HG02623 (cell line): ENCODE results near the gene ERCC6.

Experiments
- ATAC-seq: cut with Tn5 transposase; IDR thresholded peaks from one replicate; pipeline ENCODE4 v1.9.1; 2021; ENCODE audit warnings: moderate library complexity; ENCODE audit not compliant: unreplicated experiment

Gene ERCC6

DNA sequence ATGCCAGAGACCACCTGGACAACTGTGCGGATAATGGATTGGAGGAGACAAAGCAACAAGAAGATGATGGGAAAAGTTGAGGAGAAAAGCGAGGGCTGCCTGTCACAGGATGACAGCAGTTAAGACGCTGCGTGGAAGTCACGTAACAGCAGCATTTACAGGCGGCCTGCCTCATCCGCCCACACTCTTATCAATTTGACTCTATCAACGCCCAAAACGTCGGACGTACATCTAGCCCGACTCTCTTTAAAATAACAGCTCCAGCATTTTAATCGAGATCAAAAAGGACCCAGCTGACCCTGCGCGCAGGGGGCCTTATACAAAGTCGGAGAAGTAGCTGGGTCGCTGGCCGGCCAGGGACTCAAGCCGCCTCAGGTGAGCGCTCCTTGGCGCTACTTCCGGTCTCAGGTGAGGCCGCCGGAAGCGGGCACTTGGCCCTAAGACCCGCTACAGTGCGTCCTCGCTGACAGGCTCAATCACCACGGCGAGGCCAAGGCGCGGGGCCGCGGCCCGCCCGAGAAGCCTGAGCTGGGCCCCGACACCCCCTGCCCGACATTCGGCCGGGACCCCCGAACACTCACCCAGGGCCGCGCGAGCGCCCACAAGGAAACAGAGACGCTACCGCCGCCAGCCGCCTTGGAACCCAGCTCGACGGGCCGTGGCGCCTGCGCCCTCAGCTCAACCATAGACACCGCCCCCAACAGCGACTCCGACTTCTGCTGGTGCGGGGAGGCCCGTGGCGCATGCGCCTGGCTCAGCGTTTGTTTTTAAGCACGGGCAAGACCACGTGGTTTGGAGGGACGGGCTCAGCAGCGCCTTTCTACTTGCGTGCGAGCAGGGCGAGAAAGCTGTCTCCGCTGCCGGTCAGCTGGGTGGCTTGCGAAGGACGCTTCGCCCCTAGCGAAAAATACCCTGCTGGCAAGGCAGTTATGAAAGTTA lies at the start of gene ERCC6:
ERCC6 (minus strand) TSS at position 741 of the 939 bp plus-strand sequence.
- peak; percentile 86 for ATAC-seq

DNA sequence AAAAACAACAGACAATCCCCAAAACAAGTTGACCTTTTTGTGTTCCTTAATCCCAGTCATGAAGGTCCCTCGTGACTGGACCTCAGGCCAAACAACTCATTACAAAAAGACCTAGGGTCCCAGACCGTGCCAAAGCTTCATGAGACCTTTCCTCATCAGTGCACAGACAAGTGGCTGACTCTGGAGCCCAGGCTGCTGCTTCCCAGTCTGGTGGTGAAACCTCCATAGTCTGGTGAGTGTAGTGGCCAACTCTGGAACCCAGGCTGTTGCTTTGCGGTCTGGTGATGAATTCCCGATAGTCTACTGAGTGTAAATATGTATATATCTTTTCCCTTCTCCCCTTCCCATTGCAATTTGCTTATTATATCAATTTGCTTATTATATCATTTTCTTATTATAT lies 49.1 kb upstream of the ERCC6 start:
- no peak for ATAC-seq

DNA sequence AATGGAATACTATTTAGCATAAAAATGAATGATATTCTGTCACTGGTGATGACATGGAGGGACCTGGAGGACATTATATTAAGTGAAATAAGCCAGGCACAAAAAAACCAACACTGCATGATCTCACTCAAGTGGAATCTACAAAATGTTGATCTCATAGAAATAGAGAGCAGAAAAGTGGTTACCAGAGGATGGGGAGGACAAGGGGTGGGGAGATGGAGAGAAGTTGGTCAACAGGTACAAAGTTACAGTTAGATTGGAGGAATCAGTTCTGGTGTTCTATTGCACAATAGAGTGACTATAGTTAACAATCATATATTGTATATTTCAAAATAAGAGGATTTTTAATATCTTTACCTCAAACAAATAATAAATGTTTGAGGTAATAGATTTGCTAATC lies 46.5 kb upstream of the ERCC6 start:
- ATAC-seq = no peak

DNA sequence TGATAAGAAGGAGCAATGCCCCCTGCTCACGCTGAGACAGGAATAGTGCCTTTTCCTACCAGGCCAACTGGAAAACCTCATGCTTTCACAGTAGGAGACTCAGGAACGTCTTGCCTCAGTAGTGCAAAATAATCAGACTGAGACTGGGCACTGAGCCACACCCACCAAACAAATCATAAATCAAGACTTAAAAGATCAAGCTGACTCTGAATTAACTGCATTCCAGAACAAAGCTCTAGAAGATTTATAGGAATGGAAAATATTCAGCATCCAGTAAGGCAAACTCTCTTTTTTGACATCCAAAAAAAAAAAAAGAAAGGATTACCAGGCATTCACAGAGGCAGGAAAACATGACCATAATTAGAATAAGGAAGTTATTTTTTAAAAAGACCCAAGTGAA lies 40.7 kb upstream of the ERCC6 start:
- no peak for ATAC-seq

DNA sequence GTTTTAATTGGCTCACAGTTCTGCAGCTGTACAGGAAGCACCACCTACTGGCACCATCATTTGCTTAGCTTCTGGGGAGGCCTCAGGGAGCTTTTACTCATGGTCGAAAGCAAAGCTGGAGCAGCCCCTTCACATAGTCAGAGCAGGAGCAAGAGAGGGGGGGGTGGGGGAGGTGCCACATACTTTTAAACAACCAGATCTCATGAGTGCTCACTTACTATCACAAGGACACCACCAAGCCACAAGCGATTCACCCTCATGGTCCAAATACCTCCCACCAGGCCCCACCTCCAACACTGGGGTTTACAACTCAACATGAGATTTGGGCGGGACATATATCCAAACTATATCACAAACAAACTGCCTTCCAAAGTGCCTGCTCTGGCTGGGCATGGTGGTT lies 39.5 kb upstream of the ERCC6 start:
- ATAC-seq = no peak

DNA sequence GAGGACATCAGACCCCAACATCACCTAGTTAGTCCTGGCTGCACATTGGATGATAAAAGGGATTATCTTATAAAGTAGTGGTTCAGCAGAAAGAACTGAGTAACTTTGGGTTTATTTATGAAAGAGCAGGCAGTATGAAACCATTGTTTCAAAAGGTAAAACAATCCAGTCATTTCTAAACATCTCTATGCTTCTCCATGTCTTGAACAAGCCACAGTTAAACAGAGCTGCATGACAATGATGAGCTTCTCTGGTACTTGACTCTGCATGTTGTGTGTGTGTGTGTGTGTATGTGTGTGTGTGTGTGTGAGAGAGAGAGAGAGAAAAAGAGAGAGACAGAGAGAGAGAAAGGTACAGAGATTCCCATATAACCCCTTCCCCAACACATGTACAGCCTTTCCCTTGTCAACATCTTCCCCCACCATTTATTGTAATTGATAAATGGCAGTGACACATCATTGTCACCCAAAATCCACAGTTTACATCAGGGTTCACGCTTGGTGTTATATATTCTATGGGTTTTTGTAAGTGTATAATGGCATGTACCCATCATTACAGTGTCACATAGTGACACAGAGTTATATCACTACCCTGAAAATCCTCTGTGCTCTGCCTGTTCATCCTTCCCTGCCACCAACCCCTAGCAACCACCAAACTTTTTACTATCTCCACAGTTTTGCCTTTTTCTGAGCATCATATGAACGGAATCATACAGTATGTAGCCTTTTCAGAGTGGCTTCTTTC lies 38.4 kb upstream of the ERCC6 start:
- no peak for ATAC-seq

DNA sequence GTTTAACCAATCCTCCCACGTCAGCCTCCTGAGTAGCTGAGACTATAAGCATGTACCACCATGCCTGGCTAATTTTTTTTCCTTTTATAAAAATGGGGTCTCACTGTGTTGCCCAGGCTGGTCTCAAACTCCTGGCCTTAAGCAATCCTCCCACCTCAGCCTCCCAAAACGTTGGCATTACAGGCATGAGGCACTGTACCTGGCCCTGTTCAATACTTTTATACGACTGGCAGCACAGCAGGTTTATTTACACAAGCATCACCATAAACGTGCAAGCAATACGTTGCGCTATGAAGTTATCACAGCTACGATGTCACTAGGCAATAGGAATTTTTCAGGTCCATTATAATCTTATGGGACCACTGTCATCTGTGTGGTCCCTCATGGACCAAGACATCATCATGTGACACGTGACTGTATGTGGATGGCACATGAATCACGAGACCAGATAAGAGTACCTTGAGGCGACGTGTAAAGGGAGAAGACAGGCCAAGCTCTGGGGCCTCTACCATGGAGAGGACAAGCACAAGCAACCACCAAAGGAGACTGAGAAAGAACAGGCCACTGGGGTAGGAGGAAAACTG lies 36.7 kb upstream of the ERCC6 start:
- ATAC-seq = no peak

DNA sequence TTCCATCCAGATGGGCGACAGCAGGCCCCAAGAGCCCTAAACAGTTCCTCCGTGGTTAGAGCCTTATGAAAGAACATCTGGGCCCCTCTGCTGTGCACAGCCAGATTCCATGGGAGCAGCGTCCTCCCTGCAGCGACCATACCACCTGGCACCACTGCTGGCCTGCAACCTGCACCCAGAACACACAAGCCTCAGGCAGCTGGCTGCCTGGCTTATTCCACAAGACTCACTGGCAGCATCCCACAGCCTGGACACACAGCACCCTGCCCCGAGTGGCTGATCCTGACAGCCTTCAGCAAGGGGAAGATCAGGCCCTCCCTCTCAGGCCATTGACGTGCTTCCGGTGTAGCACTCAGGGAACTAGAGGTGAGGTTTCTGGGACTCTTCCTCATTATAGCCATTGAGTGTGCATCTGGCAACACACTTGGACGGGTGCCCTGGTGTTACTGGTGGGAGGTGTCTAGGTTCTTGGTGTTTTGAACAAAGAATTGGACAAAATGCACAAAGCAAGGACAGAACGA lies 33.7 kb upstream of the ERCC6 start:
- no peak for ATAC-seq

DNA sequence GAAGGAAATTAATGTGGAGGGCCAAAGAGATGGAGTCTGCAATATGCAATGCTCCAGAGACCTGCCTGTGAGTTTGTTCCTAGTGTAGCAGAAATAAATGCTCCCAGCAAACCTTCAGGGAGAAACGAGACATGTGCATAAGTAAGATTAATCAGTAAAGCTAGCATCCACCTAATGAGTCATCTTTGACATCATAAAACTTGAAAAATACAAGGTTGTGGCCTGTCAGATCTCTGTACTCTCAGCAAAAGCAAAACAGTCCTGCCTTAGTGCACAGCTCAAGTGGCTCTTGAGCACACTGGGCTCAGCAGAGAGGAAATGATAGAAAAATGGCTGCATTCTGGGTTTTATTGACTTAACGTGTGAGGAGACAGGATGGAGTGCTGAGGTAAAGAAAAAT lies 32.5 kb upstream of the ERCC6 start:
- no peak for ATAC-seq

DNA sequence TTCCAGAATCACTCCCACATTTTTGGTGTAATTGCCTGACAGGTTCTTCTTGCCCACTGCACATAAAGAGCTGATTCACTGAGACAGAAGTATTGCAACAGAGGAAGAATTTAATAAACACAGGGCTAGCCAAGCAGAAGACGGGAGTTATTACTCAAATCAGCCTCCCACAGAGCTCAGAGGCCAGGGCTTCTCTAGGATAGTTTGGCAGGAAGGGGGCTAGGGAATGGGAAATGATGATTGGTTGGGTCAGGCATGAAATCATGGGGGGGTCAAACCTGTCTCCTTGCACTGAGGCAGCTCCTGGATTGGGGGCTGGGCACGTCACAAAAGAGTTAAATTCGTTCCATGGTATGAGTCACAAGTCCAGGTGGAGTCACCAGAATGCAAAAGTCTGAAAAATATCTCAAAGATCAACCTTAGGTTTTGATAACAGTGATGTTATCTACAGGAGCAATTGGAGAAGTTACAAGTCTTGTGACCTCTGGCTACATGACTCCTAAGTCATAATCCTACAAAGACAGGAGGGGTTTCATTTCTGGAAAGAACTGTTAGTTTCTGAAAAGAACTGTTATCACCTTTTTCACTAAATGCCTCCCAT lies 30.2 kb upstream of the ERCC6 start:
- no peak for ATAC-seq

DNA sequence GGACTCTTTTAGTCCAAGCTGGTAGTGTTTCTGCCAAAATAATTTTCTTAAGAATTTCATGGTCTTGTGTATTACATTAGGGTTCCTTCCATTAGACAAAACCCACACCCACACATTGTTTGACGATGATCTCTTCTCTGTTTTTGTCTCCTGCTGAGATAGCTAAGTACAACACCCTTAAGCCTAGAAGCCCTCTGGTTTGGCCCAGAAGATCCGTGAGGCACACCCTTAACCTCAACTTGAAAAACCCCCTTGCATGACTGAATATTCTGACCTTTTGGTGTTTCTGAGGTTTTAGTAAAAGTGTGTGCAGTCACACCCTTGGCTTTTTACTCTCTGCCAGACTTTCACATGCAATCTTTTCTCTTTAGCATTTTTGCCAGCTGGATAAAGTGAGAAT lies 29.3 kb upstream of the ERCC6 start:
- ATAC-seq = no peak

DNA sequence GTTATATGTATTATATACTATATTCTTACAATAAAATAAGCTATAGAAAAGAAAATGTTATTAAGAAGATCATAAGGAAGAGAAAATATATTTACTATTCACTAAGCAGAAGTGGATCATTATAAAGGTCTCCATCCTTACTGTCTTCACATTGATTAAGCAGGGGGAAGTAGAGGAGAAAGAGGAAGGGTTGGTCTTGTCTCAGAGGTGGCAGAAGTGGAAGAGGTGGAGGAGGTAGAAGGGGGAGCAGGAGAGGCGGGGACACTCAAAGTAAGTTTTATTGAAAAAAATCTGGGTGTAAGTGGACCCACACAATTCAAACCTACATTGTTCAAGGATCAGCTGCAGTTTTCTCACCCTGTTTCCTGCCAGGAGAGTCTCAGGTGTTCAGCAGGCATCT lies 28.9 kb upstream of the ERCC6 start:
- ATAC-seq = no peak

DNA sequence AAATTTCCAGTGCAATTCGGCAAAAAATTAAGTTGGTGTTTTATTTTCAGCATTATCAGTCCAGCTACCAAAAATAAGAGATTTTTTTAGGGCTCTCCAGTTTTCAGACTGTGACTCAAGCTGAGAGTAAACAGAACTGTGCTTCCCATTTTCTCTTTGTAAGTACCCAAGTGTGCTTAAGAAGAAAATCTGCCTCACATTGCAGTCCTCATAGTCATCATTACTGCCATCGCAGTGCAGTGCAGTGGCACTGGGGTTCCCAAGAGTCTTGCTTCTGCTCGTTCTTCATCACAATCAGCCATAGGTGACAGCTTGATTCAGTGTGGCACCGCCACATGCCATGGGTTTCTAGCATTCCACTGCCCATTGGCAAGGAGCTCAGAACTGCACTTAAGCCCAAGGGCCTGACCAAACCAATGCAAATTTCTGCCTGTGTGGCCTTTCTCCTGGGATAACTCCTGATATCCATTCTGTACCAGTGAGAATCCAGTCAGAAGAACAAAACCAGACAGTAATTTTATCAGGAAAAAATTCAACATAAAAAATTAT lies 25.6 kb upstream of the ERCC6 start:
- no peak for ATAC-seq

DNA sequence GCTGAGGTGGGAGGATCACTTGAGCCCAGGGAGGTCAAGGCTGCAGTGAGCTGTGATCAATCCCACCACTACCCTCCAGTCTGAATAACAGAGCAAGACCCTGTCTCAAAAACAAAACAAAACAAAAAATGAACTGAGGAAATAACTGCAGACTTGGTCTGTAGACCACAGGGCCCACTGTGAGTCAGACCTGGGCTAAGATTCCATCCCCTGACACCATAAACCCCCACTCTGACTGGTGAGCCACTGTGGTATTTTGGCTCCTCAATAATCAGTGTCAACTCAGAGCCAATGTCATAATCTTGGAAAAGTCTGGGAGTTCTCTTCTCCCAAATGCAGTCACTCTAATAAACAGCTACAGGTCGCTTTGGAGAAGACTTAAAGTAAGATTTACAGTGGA lies 24.0 kb upstream of the ERCC6 start:
- ATAC-seq = no peak

DNA sequence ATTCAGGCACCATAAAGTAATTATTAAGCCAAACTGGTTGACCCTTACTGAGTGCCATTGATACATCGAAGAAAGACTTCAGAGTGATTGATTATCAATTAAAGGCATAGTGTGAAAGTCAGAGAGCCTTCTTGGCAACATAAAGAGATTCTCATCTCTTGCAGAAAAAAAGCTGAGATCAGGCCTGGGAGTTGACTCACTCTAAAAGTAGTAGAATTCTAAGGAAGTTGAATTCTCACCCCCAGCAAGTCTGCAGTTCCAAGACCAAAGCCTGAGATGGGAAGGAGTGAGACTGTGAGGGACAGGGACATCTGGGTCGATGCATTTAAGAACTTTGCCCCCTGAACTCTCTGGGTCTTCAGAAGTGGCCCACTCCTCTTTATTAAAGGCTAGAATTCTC lies 21.6 kb upstream of the ERCC6 start:
- ATAC-seq = no peak

DNA sequence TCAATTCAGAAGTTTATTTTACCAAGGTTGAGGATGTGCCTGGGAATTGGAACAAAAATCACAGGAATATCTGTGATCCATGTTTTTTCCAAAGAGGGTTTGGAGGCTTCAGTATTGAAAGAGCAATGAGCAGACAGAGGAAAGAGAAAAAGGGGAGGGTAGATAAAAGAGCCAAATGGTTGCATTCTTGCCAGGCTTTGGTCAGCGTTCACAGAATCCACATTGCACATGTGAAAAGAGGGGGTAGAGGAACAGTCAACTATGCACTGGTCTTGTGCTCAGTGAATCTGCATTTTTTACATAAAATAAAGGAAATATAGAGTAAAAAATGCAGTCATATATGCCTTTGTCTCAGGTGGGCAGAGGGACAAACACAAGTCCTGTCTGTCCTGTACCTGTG lies 20.6 kb upstream of the ERCC6 start:
- ATAC-seq = no peak

DNA sequence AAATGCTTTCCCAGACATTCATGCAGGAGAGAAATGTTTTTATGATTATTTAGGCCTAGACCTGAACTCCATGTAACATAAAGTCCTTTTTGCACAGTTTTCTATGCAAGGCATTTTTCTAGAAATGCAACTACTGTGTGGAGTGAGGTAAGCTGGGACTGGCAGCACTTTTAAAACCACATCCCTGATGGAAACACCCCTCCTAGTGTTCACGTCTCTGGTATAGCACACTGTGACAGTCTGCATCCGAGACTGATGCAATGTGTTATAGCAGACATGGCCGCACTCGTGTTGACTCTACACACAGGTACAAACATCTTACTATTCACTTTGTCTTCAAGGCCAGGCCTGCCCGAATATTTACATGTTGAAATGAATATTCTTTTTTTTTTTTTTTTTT lies 19.3 kb upstream of the ERCC6 start:
- no peak for ATAC-seq

DNA sequence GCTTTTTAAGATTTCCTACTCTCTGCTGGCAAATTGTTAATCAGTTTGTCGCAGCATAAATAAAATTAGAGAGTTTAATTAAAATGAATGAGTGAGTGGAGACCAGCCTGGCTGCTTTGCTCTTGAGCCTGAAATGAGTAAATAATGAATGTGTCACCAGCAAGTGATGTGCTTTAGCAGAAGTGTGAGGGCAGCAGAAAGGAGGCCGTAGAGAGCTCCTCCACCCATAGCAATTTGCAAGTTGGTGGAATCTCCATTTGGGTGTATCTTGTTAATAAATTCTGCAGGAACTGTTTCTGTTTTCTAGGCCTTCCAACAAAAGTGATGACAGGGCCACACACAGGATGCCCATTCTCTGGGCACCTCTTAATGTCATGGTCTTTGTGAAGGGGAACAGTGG lies 18.8 kb upstream of the ERCC6 start:
- no peak for ATAC-seq

DNA sequence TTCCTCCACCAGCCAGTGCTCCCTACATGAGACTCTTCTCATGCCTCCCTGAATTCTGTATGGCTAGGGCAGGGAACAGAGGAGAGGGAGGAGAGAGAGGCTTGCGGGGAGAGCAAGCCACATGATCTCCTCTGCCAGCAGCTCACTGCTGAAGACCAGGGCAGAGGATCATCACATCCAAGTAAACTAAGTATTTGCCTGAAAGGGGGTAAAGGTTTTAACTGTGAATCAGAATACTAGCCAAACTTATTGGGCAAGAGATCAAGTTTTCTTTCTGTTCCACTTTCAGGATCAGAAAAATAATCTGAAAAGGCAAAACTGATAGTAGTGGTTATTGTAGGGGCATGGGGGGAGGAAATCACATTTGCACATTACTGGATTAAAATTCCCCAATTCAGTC lies 17.8 kb upstream of the ERCC6 start:
- ATAC-seq = no peak

DNA sequence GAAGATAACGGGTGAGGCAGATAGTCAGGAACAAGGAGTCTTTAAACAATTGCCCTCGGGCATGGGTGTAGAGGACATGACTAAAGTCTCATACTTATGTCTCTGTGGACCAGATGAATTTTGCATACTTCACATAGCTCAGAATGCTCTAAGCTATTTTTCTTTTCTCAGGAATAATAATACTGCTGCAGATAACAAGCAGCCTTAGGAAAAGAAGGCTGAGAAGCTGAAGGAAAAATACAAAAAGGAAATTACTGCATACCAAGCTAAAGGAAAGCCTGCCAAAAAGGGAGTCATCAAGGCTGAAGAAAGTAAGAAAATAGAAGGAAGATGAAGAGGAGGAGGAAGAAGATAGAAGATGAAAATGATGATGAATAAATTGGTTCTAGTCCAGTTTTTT lies 13.4 kb upstream of the ERCC6 start:
- ATAC-seq = no peak

DNA sequence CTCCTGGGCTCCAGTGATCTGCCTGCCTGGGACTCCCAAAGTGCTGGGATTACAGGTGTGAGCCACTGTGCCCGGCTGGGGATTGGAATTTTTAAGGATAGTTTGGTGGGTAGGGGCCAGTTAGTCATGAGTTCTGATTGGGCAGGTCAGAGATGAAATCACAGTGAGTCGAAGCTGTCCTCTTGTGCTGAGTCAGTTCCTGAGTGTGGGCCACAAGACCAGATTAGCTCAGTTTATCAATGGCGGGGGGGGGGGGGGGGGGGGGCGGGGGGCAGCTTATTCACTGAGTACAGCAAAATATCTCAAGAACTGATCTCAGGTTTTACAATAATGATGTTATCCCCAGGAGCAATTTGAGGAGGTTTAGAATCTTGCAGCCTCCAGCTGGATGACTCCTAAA lies 11.6 kb upstream of the ERCC6 start:
- ATAC-seq = no peak
